Measurements from ENCODE around the gene CDK18.

DNA sequence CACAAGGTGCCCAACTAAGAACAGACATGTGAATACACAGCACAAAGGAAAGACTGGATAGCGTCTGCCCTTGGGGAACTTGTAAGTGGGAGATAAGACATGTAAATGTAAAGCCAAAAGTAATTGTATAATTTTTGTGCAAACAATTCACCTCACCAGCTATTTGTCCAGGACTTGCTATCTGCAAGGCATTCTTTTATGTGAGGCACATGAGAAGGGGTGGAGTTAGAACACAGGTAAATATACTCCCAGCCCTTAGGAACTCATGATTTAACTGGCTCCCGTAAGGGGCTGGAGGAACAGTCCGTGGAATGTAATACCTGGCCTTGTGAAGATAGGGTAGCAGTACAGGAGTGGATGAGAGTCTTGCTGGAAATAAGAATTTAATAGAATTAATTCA is 61.3 kb downstream of the CDK18 start:
- TF ChIP-seq POLR2AphosphoS5 (IDR thresholded peaks at IDR 0.05; ENCODE audit: borderline replicate concordance, low read depth, low read length) (no peak), EZH2 (IDR thresholded peaks at IDR 0.05) (no peak)
